ENCODE data around the gene C5orf47.

The C5orf47 gene

GRCh38 chr5:174044466-174045254 lies 55.7 kb downstream of the C5orf47 start:
- no peak for DNase-seq (ENCODE audit: low read depth)

GRCh38 chr5:174045470-174046025 lies 56.6 kb downstream of the C5orf47 start, which contains the start of gene NSG2:
Gene NSG2 (plus strand): TSS chr5:174045706. CDS start chr5:174046756, 1,050 bp downstream.
- peak; percentile 81 for DNase-seq (ENCODE audit: low read depth)

- no peak for DNase-seq (ENCODE audit: low read depth)
Measured at GRCh38 chr5:174046558-174046957, 57.6 kb downstream of the C5orf47 start.

GRCh38 chr5:174047472-174048099 lies 58.6 kb downstream of the C5orf47 start:
- DNase-seq (ENCODE audit: low read depth), result no peak

GRCh38 chr5:174052636-174053035 lies 63.7 kb downstream of the C5orf47 start:
- no peak for DNase-seq (ENCODE audit: low read depth)

GRCh38 chr5:174053905-174054304 lies 64.9 kb downstream of the C5orf47 start:
- no peak for DNase-seq (ENCODE audit: low read depth)
